ENCODE measurements around the gene GBX2. TPM values are rescaled to one million over a fixed set of nuclear protein-coding genes. Genes with fewer than 3 reads are reported as not detected.

Gene GBX2
- total RNA-seq, 3 donors from 2014 or later, result not detected

DNA sequence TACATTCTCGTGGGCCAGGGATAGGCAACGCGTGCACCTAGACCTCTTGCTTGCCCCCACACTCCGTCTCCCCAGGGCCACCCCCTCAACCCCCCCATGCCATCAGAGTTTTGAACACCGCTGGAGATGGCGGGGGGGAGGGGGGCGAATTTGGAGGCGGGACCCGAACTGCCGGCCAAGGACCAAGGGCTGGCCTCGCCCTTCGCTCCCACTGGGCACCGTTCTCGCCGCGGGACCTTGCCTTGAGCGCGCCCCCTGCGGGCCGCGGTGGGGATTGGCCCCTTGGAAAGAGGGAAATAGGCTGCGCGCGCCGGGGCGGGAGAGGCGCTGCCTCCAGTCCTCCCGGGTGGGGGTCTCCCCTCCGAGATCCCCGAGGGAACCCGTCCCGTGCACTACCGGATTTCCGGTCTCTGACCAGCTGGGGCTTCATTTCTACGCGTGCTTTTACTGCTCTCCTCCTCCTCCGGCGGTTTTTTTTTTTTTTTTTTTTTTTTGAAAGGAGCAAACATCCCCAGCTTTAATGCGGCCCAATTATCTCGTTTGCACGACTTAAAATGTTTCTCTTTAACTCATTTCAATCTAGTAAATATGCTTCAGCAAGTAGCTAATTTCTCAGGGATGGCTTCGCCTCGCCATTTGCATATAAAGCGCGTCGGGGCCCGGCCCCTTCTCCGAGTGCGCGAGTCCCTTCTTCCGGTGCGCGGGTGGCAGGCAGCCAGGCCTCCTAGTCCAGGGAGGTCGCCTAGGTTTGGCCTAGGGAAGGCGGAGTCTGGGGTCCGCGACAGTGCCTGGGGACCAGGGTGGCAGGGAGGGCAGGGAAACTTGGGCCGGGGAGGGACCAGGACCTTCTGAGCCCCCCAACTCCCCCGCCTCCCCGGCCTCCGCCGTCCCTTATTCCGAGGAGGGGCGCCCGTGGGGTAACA lies 10.0 kb upstream of the GBX2 start:
- intact Hi-C loops (cut with DNase I; ENCODE audit: low total_unique reads), result loop anchor here (10.0 kb wide), 1 partner anchor 413 kb away; no protein-coding TSS in a partner anchor
- peaks cover 4 to 72% of the 10 kb centered on the region in 2 donors for H3K27me3 ChIP-seq

DNA sequence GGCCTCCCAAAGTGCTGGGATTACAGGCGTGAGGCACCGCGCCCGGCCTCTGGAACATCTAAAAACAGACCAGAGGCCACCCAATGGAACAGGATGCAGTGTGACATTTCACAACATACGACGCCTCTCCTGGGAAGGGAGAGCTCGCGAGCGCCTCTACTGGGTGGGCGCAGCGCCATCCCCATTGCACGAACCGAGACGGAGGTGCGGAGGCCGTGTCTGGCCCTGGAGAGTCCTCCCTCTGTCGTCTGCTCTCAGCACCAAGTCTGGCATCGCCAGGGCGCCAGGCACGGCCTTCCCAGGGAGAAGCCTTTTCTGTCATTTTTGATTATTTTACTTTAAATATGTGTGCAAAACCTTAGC lies 9.4 kb upstream of the GBX2 start:
- H3K4me3 ChIP-seq, result peak overlapping the region in 2 of 3 donors; percentile 28 to 51
- H3K27me3 ChIP-seq, result peaks cover 8 to 79% of the 10 kb centered on the region in 2 donors
- H3K4me1 ChIP-seq, result peaks cover 3 to 8% of the 10 kb centered on the region in 2 donors
- TF ChIP-seq POLR2AphosphoS5 (IDR thresholded peaks at IDR 0.05) (no peak), POLR2A (IDR thresholded peaks at IDR 0.05) (no peak)
- TF ChIP-seq, protein P1, sequence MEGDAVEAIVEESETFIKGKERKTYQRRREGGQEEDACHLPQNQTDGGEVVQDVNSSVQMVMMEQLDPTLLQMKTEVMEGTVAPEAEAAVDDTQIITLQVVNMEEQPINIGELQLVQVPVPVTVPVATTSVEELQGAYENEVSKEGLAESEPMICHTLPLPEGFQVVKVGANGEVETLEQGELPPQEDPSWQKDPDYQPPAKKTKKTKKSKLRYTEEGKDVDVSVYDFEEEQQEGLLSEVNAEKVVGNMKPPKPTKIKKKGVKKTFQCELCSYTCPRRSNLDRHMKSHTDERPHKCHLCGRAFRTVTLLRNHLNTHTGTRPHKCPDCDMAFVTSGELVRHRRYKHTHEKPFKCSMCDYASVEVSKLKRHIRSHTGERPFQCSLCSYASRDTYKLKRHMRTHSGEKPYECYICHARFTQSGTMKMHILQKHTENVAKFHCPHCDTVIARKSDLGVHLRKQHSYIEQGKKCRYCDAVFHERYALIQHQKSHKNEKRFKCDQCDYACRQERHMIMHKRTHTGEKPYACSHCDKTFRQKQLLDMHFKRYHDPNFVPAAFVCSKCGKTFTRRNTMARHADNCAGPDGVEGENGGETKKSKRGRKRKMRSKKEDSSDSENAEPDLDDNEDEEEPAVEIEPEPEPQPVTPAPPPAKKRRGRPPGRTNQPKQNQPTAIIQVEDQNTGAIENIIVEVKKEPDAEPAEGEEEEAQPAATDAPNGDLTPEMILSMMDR (IDR thresholded peaks at IDR 0.05), result no peak
- no peaks in the 10 kb centered on the region for H3K36me3 ChIP-seq
- intact Hi-C loops (cut with DNase I; ENCODE audit: low total_unique reads), result loop anchor here (10.0 kb wide), 1 partner anchor 413 kb away; no protein-coding TSS in a partner anchor
- H3K27ac ChIP-seq, result no peak overlapping the region
- no peaks in the 10 kb centered on the region for H3K9me3 ChIP-seq
- no peak for DNase-seq (ENCODE audit: low spot score in 2 of 2)

More for the DNA sequence above, 10.0 kb upstream of the GBX2 start:
- TF ChIP-seq, protein P1 (IDR thresholded peaks at IDR 0.05), result peak in 2 of 3 donors; percentile 58 to 64
- TF ChIP-seq POLR2AphosphoS5 (IDR thresholded peaks at IDR 0.05), result no peak
- TF ChIP-seq POLR2A (IDR thresholded peaks at IDR 0.05), result no peak
- Histone ChIP-seq H3K9me3 (no peaks in the 10 kb centered on the region), H3K36me3 (no peaks in the 10 kb centered on the region), H3K27ac (no peak overlapping the region), H3K4me1 (peaks cover 0 to 8% of the 10 kb centered on the region in 2 donors), H3K4me3 (peak overlapping the region; percentile 17 to 51 (median 28))
- no peak for DNase-seq (ENCODE audit: low spot score in 2 of 2)

DNA sequence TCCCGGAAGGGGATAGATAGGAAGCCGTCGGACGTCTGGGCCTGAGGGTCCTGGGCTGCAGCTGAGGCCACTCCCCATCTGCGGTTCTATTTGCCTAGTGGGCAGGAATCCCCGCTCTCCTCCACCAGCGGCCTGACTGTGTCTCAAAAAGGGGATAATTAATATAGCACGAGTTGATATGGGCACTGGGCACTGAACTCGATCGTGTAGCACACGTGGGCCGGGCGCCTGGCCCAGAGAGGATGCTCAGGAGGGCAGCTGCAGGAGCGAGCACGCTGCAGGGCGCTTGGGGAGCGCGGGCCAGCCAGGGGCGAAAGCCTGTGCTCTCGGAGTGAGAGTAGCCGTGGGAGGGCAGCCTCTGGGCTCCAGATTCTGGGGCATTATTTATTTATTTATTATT lies 8.8 kb upstream of the GBX2 start:
- peaks cover 10 to 85% of the 10 kb centered on the region in 2 donors for H3K27me3 ChIP-seq
- TF ChIP-seq POLR2A (IDR thresholded peaks at IDR 0.05), result no peak
- TF ChIP-seq, protein P1 (IDR thresholded peaks at IDR 0.05), result no peak
- no peak for TF ChIP-seq POLR2AphosphoS5 (IDR thresholded peaks at IDR 0.05)

DNA sequence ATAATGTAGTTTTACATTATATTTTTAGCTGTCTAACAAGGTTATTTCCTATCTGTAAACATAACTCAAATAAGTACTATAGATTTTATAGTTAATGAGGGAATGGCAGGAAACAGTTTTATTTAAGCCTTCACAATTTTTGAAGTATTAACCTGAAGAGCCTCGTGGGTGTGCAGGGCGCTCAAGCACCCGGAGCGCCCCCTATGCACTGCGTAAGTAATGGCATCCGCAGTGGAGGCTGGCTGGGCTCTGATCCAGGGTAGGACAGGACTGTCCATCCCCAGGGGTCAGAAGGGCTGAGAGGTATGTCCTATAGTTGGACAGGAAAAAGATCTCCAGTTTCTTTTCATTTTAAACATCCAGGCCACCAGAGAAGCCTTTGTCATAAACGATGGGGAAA lies 8.2 kb upstream of the GBX2 start:
- no peaks in the 10 kb centered on the region for H3K36me3 ChIP-seq
- no peak overlapping the region for H3K4me3 ChIP-seq
- peaks cover 6 to 8% of the 10 kb centered on the region in 2 donors for H3K4me1 ChIP-seq
- intact Hi-C loops (cut with DNase I; ENCODE audit: low total_unique reads), result loop anchor here (10.0 kb wide), 1 partner anchor 412 kb away; no protein-coding TSS in a partner anchor
- H3K27me3 ChIP-seq, result peaks cover 10 to 86% of the 10 kb centered on the region in 2 donors
- no peak for DNase-seq (ENCODE audit: low spot score in 2 of 2)
- no peak overlapping the region for H3K27ac ChIP-seq
- H3K9me3 ChIP-seq, result no peaks in the 10 kb centered on the region
- TF ChIP-seq POLR2AphosphoS5 (IDR thresholded peaks at IDR 0.05) (no peak), POLR2A (IDR thresholded peaks at IDR 0.05) (no peak)
- TF ChIP-seq, protein P1 (IDR thresholded peaks at IDR 0.05), result no peak

More for the DNA sequence above, 8.8 kb upstream of the GBX2 start:
- H3K4me1 ChIP-seq, result peaks cover 6 to 8% of the 10 kb centered on the region in 2 donors
- no peaks in the 10 kb centered on the region for H3K36me3 ChIP-seq
- H3K27ac ChIP-seq, result no peak overlapping the region
- DNase-seq (ENCODE audit: low spot score in 2 of 2), result no peak
- no peaks in the 10 kb centered on the region for H3K9me3 ChIP-seq
- no peak overlapping the region for H3K4me3 ChIP-seq
- intact Hi-C loops (cut with DNase I; ENCODE audit: low total_unique reads), result loop anchor here (10.0 kb wide), 1 partner anchor 412 kb away; no protein-coding TSS in a partner anchor
